ENCODE measurements around the gene DTNB.

DNA sequence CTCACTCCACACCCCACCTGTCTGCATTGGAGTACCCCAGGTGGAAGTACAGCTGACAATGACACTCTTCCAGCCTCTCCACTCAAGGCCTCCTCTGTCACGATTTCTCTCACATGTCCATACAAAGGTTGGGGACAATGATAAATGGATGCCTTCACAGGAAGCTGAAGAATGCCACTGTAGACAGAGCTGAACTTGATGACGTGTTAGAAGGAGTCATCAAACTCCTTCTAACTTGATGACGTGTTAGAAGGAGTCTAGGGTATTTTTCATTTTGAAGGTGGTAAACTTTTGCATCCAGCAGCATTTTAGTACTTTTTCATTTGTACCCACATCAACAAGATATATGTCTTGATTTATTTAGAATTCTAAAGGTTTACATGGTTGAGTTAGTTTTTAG, 168.2 kb downstream of the DTNB start:
- TF ChIP-seq, protein P1, sequence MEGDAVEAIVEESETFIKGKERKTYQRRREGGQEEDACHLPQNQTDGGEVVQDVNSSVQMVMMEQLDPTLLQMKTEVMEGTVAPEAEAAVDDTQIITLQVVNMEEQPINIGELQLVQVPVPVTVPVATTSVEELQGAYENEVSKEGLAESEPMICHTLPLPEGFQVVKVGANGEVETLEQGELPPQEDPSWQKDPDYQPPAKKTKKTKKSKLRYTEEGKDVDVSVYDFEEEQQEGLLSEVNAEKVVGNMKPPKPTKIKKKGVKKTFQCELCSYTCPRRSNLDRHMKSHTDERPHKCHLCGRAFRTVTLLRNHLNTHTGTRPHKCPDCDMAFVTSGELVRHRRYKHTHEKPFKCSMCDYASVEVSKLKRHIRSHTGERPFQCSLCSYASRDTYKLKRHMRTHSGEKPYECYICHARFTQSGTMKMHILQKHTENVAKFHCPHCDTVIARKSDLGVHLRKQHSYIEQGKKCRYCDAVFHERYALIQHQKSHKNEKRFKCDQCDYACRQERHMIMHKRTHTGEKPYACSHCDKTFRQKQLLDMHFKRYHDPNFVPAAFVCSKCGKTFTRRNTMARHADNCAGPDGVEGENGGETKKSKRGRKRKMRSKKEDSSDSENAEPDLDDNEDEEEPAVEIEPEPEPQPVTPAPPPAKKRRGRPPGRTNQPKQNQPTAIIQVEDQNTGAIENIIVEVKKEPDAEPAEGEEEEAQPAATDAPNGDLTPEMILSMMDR (IDR thresholded peaks at IDR 0.05), result no peak
- TF ChIP-seq POLR2A (IDR thresholded peaks at IDR 0.05) (no peak), POLR2AphosphoS5 (IDR thresholded peaks at IDR 0.05; ENCODE audit: insufficient read depth in 1 of 2, low read depth in 1 of 2) (no peak)

Measured in vagina (tissue), 2 donors.